Transverse colon (tissue), 4 donors: ENCODE data around the gene GMDS.

ENCODE experiments used
- CTCF ChIP-seq, 5 experiments: fragments of 200-600 bp in 3 of 5; fragments of 450-650 bp in 2 of 5; sonication (generic) in 3 of 5; IDR thresholded peaks; 1 replicate in 2 of 5; 2 replicates in 3 of 5; pipeline ENCODE4 v1.5.1; 2016 to 2017; ENCODE audit warnings: antibody characterized with exemption in 5 of 5, inconsistent platforms in 3 of 5, mild to moderate bottlenecking in 2 of 5, moderate library complexity in 1 of 5
- EP300 ChIP-seq: sonication (generic); formaldehyde crosslinking; IDR thresholded peaks from one replicate; pipeline ENCODE4 v1.6.1; 2017; ENCODE audit warnings: antibody characterized with exemption, low read depth
- POLR2A ChIP-seq: fragments of 450-650 bp; IDR thresholded peaks from one replicate; pipeline ENCODE4 v1.6.1; 2016; ENCODE audit warnings: antibody characterized with exemption, mild to moderate bottlenecking, moderate library complexity
- POLR2AphosphoS5 ChIP-seq, 3 donors: sonication (generic); formaldehyde crosslinking; IDR thresholded peaks; one replicate each; pipeline ENCODE4 v1.6.1; 2016; ENCODE audit warnings: antibody characterized with exemption in 3 of 3

GRCh38 chr6:1868561-1869261 lies 376.7 kb downstream of the GMDS start:
- TF ChIP-seq EP300 (no peak), CTCF (IDR thresholded peaks at IDR 0.05) (no peak), POLR2A (no peak), POLR2AphosphoS5 (IDR thresholded peaks at IDR 0.05) (no peak)
